ENCODE results near the gene FAM149B1.

GRCh38 chr10:73225518-73225917 is 57.6 kb downstream of the FAM149B1 start:
- TF ChIP-seq EZH2phosphoT487 (conservative IDR thresholded peaks at IDR 0.05; ENCODE audit: low read length) (no peak), CTCF (IDR thresholded peaks at IDR 0.05; ENCODE audit: insufficient read depth, low read length, poor library complexity, severe bottlenecking) (no peak)
